ENCODE data around the gene DISP3.

The DISP3 gene

DNA sequence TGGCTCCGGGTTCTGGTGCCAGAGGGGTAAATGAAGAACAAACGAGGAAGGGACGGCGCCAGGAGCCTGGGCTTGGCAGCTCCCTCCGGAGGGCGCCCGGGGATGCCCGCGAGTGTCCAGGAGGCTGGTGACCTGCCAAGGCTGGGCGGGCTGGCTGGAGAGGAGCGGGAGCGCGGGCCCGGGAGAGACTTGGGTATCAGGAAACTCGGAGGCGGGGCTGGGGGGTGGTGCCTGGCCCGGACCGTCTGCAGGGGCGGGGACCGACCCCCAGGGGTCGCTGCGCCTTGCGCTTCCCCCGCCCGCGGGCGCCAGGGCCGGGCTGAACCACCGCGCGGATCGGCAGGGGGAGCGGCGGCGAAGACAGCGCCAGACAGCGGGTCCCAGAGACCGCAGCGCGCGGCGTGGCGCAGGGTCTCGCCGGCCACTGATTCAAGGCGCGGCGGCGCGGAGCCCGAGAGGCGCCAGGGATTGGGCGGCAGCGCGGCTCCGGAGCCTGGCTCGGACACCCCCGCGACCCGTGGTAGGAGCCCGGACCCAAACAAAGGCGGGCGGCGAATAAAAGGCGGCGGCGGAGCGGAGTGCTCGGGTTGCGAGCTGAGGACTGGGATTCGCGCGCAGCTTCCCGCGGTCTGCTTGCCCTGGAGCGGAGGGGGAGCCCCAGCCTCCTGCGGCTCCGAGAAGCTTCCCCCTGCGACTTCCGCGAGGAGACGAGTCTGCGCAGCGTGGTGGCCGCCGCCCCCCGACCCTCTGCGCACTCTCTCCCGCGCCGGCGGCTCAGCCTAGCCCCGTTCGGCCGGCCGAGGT, at the start of gene DISP3:
TSS of gene DISP3 (plus strand) at position 585 of the 804 bp plus-strand sequence. CDS start 21,838 bp downstream, outside the sequence.
- Histone ChIP-seq H3K27me3 (ENCODE audit: insufficient read depth, insufficient read length) (peaks cover 43% of the 10 kb centered on the region), H3K4me3 (ENCODE audit: insufficient read length, low read depth) (peak within 1 kb of the TSS; percentile 72), H3K4me1 (ENCODE audit: insufficient read depth, insufficient read length) (peaks cover 4% of the 10 kb centered on the region), H3K9me3 (ENCODE audit: insufficient read depth, low read length) (no peaks in the 10 kb centered on the region), H3K36me3 (ENCODE audit: insufficient read depth, insufficient read length, low read length) (no peaks in the 10 kb centered on the region), H3K9ac (ENCODE audit: insufficient read length, low read depth) (peak within 1 kb of the TSS; percentile 82)
- no peak for TF ChIP-seq YY1 (IDR thresholded peaks at IDR 0.05; ENCODE audit: insufficient read depth, insufficient read length)
- TF ChIP-seq ZNF274 (IDR thresholded peaks at IDR 0.05; ENCODE audit: low read depth, low read length): no peak
- TF ChIP-seq SUZ12 (IDR thresholded peaks at IDR 0.05; ENCODE audit: extremely low read depth, insufficient read depth, insufficient read length): no peak
- peak; percentile 66 for DNase-seq (ENCODE audit: low read depth, low spot score)

GRCh38 chr1:11429226-11429625, 49.7 kb upstream of the DISP3 start:
- no peaks in the 10 kb centered on the region for H3K9me3 ChIP-seq (ENCODE audit: insufficient read depth, low read length)
- no peaks in the 10 kb centered on the region for H3K27me3 ChIP-seq (ENCODE audit: insufficient read depth, insufficient read length)
- no peak overlapping the region for H3K4me3 ChIP-seq (ENCODE audit: insufficient read length, low read depth)
- TF ChIP-seq ZNF274 (IDR thresholded peaks at IDR 0.05; ENCODE audit: low read depth, low read length) (no peak), YY1 (IDR thresholded peaks at IDR 0.05; ENCODE audit: insufficient read depth, insufficient read length) (no peak)
- peaks cover 3% of the 10 kb centered on the region for H3K4me1 ChIP-seq (ENCODE audit: insufficient read depth, insufficient read length)
- no peak for DNase-seq (ENCODE audit: low read depth, low spot score)
- no peaks in the 10 kb centered on the region for H3K36me3 ChIP-seq (ENCODE audit: insufficient read depth, insufficient read length, low read length)
- no peak overlapping the region for H3K9ac ChIP-seq (ENCODE audit: insufficient read length, low read depth)

GRCh38 chr1:11429935-11430334, 49.0 kb upstream of the DISP3 start:
- H3K4me1 ChIP-seq (ENCODE audit: insufficient read depth, insufficient read length): peaks cover 3% of the 10 kb centered on the region
- H3K9me3 ChIP-seq (ENCODE audit: insufficient read depth, low read length): no peaks in the 10 kb centered on the region
- TF ChIP-seq YY1 (IDR thresholded peaks at IDR 0.05; ENCODE audit: insufficient read depth, insufficient read length) (no peak), SUZ12 (IDR thresholded peaks at IDR 0.05; ENCODE audit: extremely low read depth, insufficient read depth, insufficient read length) (no peak), ZNF274 (IDR thresholded peaks at IDR 0.05; ENCODE audit: low read depth, low read length) (no peak)
- no peak for DNase-seq (ENCODE audit: low read depth, low spot score)
- H3K9ac ChIP-seq (ENCODE audit: insufficient read length, low read depth): no peak overlapping the region
- H3K36me3 ChIP-seq (ENCODE audit: insufficient read depth, insufficient read length, low read length): no peaks in the 10 kb centered on the region
- H3K27me3 ChIP-seq (ENCODE audit: insufficient read depth, insufficient read length): no peaks in the 10 kb centered on the region
- no peak overlapping the region for H3K4me3 ChIP-seq (ENCODE audit: insufficient read length, low read depth)

DNA sequence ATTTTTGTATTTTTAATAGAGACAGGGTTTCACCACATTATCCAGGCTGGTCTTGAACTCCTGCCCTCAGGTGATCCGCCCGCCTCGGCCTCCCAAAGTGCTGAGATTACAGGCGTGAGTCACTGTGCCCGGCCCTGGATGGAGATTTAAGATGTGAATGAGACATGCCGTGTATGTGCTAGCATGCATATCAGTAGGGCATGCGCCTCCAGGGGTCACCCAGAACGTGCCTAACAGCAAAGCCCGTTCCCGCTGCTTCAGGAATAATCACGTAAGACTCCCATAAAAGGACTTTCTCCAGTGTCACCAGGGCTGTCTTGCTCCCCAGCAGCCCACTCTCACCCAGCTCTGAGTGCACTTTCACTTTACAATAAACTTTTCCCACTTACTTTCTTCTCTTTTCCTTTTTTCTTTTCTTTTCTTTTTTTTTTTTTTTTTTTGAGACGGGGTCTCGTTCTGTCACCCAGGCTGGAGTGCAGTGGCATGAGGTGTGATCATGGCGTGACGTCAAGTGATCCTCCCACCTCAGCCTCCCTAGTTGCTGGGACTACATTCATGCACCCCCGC, 46.9 kb upstream of the DISP3 start:
- Histone ChIP-seq H3K9ac (ENCODE audit: insufficient read length, low read depth) (no peak overlapping the region), H3K36me3 (ENCODE audit: insufficient read depth, insufficient read length, low read length) (no peaks in the 10 kb centered on the region), H3K9me3 (ENCODE audit: insufficient read depth, low read length) (no peaks in the 10 kb centered on the region)

GRCh38 chr1:11432526-11432925, 46.4 kb upstream of the DISP3 start:
- H3K36me3 ChIP-seq (ENCODE audit: insufficient read depth, insufficient read length, low read length): no peaks in the 10 kb centered on the region
- no peak overlapping the region for H3K9ac ChIP-seq (ENCODE audit: insufficient read length, low read depth)
- peaks cover 3% of the 10 kb centered on the region for H3K4me1 ChIP-seq (ENCODE audit: insufficient read depth, insufficient read length)
- no peaks in the 10 kb centered on the region for H3K27me3 ChIP-seq (ENCODE audit: insufficient read depth, insufficient read length)
- H3K9me3 ChIP-seq (ENCODE audit: insufficient read depth, low read length): no peaks in the 10 kb centered on the region
- no peak for DNase-seq (ENCODE audit: low read depth, low spot score)
- TF ChIP-seq ZNF274 (IDR thresholded peaks at IDR 0.05; ENCODE audit: low read depth, low read length) (no peak), YY1 (IDR thresholded peaks at IDR 0.05; ENCODE audit: insufficient read depth, insufficient read length) (no peak), SUZ12 (IDR thresholded peaks at IDR 0.05; ENCODE audit: extremely low read depth, insufficient read depth, insufficient read length) (no peak)
- no peak overlapping the region for H3K4me3 ChIP-seq (ENCODE audit: insufficient read length, low read depth)

More for the DNA sequence above, 46.9 kb upstream of the DISP3 start:
- TF ChIP-seq YY1 (IDR thresholded peaks at IDR 0.05; ENCODE audit: insufficient read depth, insufficient read length): no peak
- no peak for TF ChIP-seq ZNF274 (IDR thresholded peaks at IDR 0.05; ENCODE audit: low read depth, low read length)
- TF ChIP-seq SUZ12 (IDR thresholded peaks at IDR 0.05; ENCODE audit: extremely low read depth, insufficient read depth, insufficient read length): no peak
- peaks cover 3% of the 10 kb centered on the region for H3K4me1 ChIP-seq (ENCODE audit: insufficient read depth, insufficient read length)
- no peak overlapping the region for H3K4me3 ChIP-seq (ENCODE audit: insufficient read length, low read depth)
- no peaks in the 10 kb centered on the region for H3K27me3 ChIP-seq (ENCODE audit: insufficient read depth, insufficient read length)
- DNase-seq (ENCODE audit: low read depth, low spot score): no peak

GRCh38 chr1:11434501-11434900, 44.5 kb upstream of the DISP3 start:
- Histone ChIP-seq H3K36me3 (ENCODE audit: insufficient read depth, insufficient read length, low read length) (no peaks in the 10 kb centered on the region), H3K4me1 (ENCODE audit: insufficient read depth, insufficient read length) (peaks cover 3% of the 10 kb centered on the region), H3K27me3 (ENCODE audit: insufficient read depth, insufficient read length) (no peaks in the 10 kb centered on the region), H3K4me3 (ENCODE audit: insufficient read length, low read depth) (no peak overlapping the region), H3K9me3 (ENCODE audit: insufficient read depth, low read length) (no peaks in the 10 kb centered on the region), H3K9ac (ENCODE audit: insufficient read length, low read depth) (no peak overlapping the region)
- no peak for DNase-seq (ENCODE audit: low read depth, low spot score)
- TF ChIP-seq ZNF274 (IDR thresholded peaks at IDR 0.05; ENCODE audit: low read depth, low read length): no peak

DNA sequence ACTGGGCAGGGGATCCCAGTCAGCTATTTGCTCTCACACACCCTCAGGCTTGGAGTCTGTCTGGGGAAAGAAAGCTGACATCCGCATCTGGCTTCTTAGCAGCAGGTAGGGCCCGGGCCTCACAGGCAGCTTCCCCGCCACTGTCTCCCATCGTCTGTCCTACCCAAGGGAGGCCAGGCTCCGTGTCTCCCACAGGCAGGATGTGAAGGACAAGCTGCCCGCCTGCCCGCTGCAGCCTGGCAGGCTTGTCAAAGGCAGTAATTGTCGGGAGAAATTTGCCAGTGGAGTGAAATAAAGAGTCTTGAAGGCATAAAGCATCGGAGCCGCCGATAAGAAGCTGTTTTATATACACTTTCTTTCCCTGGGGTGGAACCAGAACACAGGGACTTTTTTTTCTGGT, 44.0 kb upstream of the DISP3 start:
- H3K4me1 ChIP-seq (ENCODE audit: insufficient read depth, insufficient read length): peaks cover 3% of the 10 kb centered on the region
- DNase-seq (ENCODE audit: low read depth, low spot score): no peak
- H3K4me3 ChIP-seq (ENCODE audit: insufficient read length, low read depth): no peak overlapping the region
- no peaks in the 10 kb centered on the region for H3K27me3 ChIP-seq (ENCODE audit: insufficient read depth, insufficient read length)
- TF ChIP-seq YY1 (IDR thresholded peaks at IDR 0.05; ENCODE audit: insufficient read depth, insufficient read length) (no peak), ZNF274 (IDR thresholded peaks at IDR 0.05; ENCODE audit: low read depth, low read length) (no peak), SUZ12 (IDR thresholded peaks at IDR 0.05; ENCODE audit: extremely low read depth, insufficient read depth, insufficient read length) (no peak)
- H3K9ac ChIP-seq (ENCODE audit: insufficient read length, low read depth): no peak overlapping the region
- H3K9me3 ChIP-seq (ENCODE audit: insufficient read depth, low read length): no peaks in the 10 kb centered on the region
- no peaks in the 10 kb centered on the region for H3K36me3 ChIP-seq (ENCODE audit: insufficient read depth, insufficient read length, low read length)

Data from NT2/D1 (cell line).